HG03060 (cell line): ENCODE measurements around the gene MAEA.

Experiments used
- ATAC-seq: cut with Tn5 transposase; IDR thresholded peaks from one replicate; pipeline ENCODE4 v1.9.1; 2021; ENCODE audit warnings: low read depth, moderate number of reproducible peaks; ENCODE audit not compliant: unreplicated experiment

Gene MAEA

GRCh38 chr4:1289207-1290164 is at the start of gene MAEA:
Gene MAEA, plus strand, starts transcription at chr4:1289891. Its CDS starts 23 bp downstream, at chr4:1289914.
- ATAC-seq: peak; percentile 85

- ATAC-seq: no peak
These were observed 49.8 kb upstream of the MAEA start for GRCh38 chr4:1239950-1240307.

GRCh38 chr4:1240721-1241465 is 48.8 kb upstream of the MAEA start:
- ATAC-seq: no peak

GRCh38 chr4:1241466-1241935 is 48.2 kb upstream of the MAEA start:
- no peak for ATAC-seq

GRCh38 chr4:1241936-1242505 is 47.7 kb upstream of the MAEA start:
- no peak for ATAC-seq

GRCh38 chr4:1242506-1243450 is 46.9 kb upstream of the MAEA start:
- no peak for ATAC-seq

GRCh38 chr4:1243451-1244080 is 46.1 kb upstream of the MAEA start:
- ATAC-seq: no peak

- no peak for ATAC-seq
These were observed 45.4 kb upstream of the MAEA start for GRCh38 chr4:1244081-1244977.

GRCh38 chr4:1244978-1245471 is 44.7 kb upstream of the MAEA start:
- no peak for ATAC-seq

GRCh38 chr4:1245481-1246051 is 44.1 kb upstream of the MAEA start:
- no peak for ATAC-seq

GRCh38 chr4:1246111-1246881 is 43.4 kb upstream of the MAEA start:
- ATAC-seq: no peak

GRCh38 chr4:1246901-1247863 is 42.5 kb upstream of the MAEA start:
- ATAC-seq: no peak

GRCh38 chr4:1247864-1248244 is 41.8 kb upstream of the MAEA start:
- no peak for ATAC-seq

- ATAC-seq: peak; percentile 32
These were observed 41.2 kb upstream of the MAEA start, which contains the start of gene CTBP1 for GRCh38 chr4:1248245-1249147. Gene CTBP1, minus strand, starts transcription at chr4:1249130. Its CDS starts 7,799 bp downstream, at chr4:1241331.

GRCh38 chr4:1249148-1249730 is 40.5 kb upstream of the MAEA start:
- peak; percentile 27 for ATAC-seq
